Measurements from ENCODE around the gene STK17A. TPM values are rescaled to one million over a fixed set of nuclear protein-coding genes. Genes with fewer than 3 reads are reported as not detected.

STK17A gene
- 146 and 170 TPM in 2 replicates for total RNA-seq (2014; rRNA removed; shearing (Covaris generic))

GRCh38 chr7:43582503-43583423, at the start of gene STK17A:
STK17A (plus strand) TSS chr7:43583108; CDS start chr7:43583244, 136 bp downstream.
- DNase-seq (ENCODE audit: low spot score) = peak; percentile 88
- in situ Hi-C loops (cut with HindIII; ENCODE audit: low sequenced_read_pairs) = no loop called here

- no peak for DNase-seq (ENCODE audit: low spot score)
- in situ Hi-C loops (cut with HindIII; ENCODE audit: low sequenced_read_pairs) = no loop called here
These were observed 49.0 kb upstream of the STK17A start for GRCh38 chr7:43533801-43534479.

GRCh38 chr7:43535031-43535451, 47.9 kb upstream of the STK17A start:
- DNase-seq (ENCODE audit: low spot score) = no peak
- in situ Hi-C loops (cut with HindIII; ENCODE audit: low sequenced_read_pairs) = no loop called here

GRCh38 chr7:43535810-43536585, 46.9 kb upstream of the STK17A start:
- in situ Hi-C loops (cut with HindIII; ENCODE audit: low sequenced_read_pairs) = no loop called here
- DNase-seq (ENCODE audit: low spot score) = no peak

GRCh38 chr7:43536773-43537172, 46.1 kb upstream of the STK17A start:
- DNase-seq (ENCODE audit: low spot score) = no peak
- in situ Hi-C loops (cut with HindIII; ENCODE audit: low sequenced_read_pairs) = no loop called here

- in situ Hi-C loops (cut with HindIII; ENCODE audit: low sequenced_read_pairs) = no loop called here
These were observed 45.0 kb upstream of the STK17A start for GRCh38 chr7:43537765-43538403.

GRCh38 chr7:43538404-43538771, 44.5 kb upstream of the STK17A start:
- in situ Hi-C loops (cut with HindIII; ENCODE audit: low sequenced_read_pairs) = no loop called here
- DNase-seq (ENCODE audit: low spot score) = no peak

More at GRCh38 chr7:43537765-43538403, 45.0 kb upstream of the STK17A start:
- DNase-seq (ENCODE audit: low spot score) = no peak

- in situ Hi-C loops (cut with HindIII; ENCODE audit: low sequenced_read_pairs) = no loop called here
- DNase-seq (ENCODE audit: low spot score) = no peak
These were observed 42.4 kb upstream of the STK17A start for GRCh38 chr7:43540471-43540870.

- no peak for DNase-seq (ENCODE audit: low spot score)
- in situ Hi-C loops (cut with HindIII; ENCODE audit: low sequenced_read_pairs) = no loop called here
These were observed 40.2 kb upstream of the STK17A start for GRCh38 chr7:43542716-43543115.

GRCh38 chr7:43546231-43546630, 36.7 kb upstream of the STK17A start:
- in situ Hi-C loops (cut with HindIII; ENCODE audit: low sequenced_read_pairs) = no loop called here
- DNase-seq (ENCODE audit: low spot score) = no peak

GRCh38 chr7:43550427-43550826, 32.5 kb upstream of the STK17A start:
- no peak for DNase-seq (ENCODE audit: low spot score)
- in situ Hi-C loops (cut with HindIII; ENCODE audit: low sequenced_read_pairs) = no loop called here

- in situ Hi-C loops (cut with HindIII; ENCODE audit: low sequenced_read_pairs) = no loop called here
- no peak for DNase-seq (ENCODE audit: low spot score)
These were observed 30.8 kb upstream of the STK17A start for GRCh38 chr7:43552122-43552521.

- in situ Hi-C loops (cut with HindIII; ENCODE audit: low sequenced_read_pairs) = no loop called here
- DNase-seq (ENCODE audit: low spot score) = no peak
These were observed 28.9 kb upstream of the STK17A start for GRCh38 chr7:43553999-43554398.

- DNase-seq (ENCODE audit: low spot score) = no peak
- in situ Hi-C loops (cut with HindIII; ENCODE audit: low sequenced_read_pairs) = no loop called here
These were observed 28.5 kb upstream of the STK17A start for GRCh38 chr7:43554423-43554822.

GRCh38 chr7:43557831-43558495, 24.9 kb upstream of the STK17A start:
- in situ Hi-C loops (cut with HindIII; ENCODE audit: low sequenced_read_pairs) = no loop called here
- DNase-seq (ENCODE audit: low spot score) = no peak

- in situ Hi-C loops (cut with HindIII; ENCODE audit: low sequenced_read_pairs) = no loop called here
- no peak for DNase-seq (ENCODE audit: low spot score)
These were observed 23.6 kb upstream of the STK17A start for GRCh38 chr7:43559171-43559945.

- no peak for DNase-seq (ENCODE audit: low spot score)
- in situ Hi-C loops (cut with HindIII; ENCODE audit: low sequenced_read_pairs) = no loop called here
These were observed 23.0 kb upstream of the STK17A start for GRCh38 chr7:43559946-43560335.

- in situ Hi-C loops (cut with HindIII; ENCODE audit: low sequenced_read_pairs) = no loop called here
- DNase-seq (ENCODE audit: low spot score) = no peak
These were observed 22.1 kb upstream of the STK17A start for GRCh38 chr7:43560742-43561330.

Measured in G401 (cell line).